ENCODE data around the gene PRKCH. TPM values are rescaled to one million over a fixed set of nuclear protein-coding genes. Genes with fewer than 3 reads are reported as not detected.

Gene PRKCH
- total RNA-seq, 1 donor from 2014 or later, result 9.0 TPM

GRCh38 chr14:61474015-61474414 lies 152.6 kb downstream of the PRKCH start:
- Mint-ChIP-seq H3K4me3 (no peak overlapping the region), H3K36me3 (no peaks in the 10 kb centered on the region), H3K27ac (no peak overlapping the region), H3K4me1 (peaks cover 56% of the 10 kb centered on the region), H3K9me3 (no peaks in the 10 kb centered on the region), H3K27me3 (ENCODE audit: low read depth) (no peaks in the 10 kb centered on the region)
- TF ChIP-seq, protein P1, sequence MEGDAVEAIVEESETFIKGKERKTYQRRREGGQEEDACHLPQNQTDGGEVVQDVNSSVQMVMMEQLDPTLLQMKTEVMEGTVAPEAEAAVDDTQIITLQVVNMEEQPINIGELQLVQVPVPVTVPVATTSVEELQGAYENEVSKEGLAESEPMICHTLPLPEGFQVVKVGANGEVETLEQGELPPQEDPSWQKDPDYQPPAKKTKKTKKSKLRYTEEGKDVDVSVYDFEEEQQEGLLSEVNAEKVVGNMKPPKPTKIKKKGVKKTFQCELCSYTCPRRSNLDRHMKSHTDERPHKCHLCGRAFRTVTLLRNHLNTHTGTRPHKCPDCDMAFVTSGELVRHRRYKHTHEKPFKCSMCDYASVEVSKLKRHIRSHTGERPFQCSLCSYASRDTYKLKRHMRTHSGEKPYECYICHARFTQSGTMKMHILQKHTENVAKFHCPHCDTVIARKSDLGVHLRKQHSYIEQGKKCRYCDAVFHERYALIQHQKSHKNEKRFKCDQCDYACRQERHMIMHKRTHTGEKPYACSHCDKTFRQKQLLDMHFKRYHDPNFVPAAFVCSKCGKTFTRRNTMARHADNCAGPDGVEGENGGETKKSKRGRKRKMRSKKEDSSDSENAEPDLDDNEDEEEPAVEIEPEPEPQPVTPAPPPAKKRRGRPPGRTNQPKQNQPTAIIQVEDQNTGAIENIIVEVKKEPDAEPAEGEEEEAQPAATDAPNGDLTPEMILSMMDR (IDR thresholded peaks at IDR 0.05; ENCODE audit: unreplicated experiment), result no peak
- no peak for DNase-seq (ENCODE audit: low spot score in 2 of 2, unreplicated experiment in 2 of 2)

- Mint-ChIP-seq H3K4me3 (no peak overlapping the region), H3K4me1 (peaks cover 53% of the 10 kb centered on the region), H3K27ac (no peak overlapping the region), H3K9me3 (no peaks in the 10 kb centered on the region), H3K27me3 (ENCODE audit: low read depth) (no peaks in the 10 kb centered on the region), H3K36me3 (no peaks in the 10 kb centered on the region)
- DNase-seq (ENCODE audit: low spot score in 2 of 2, unreplicated experiment in 2 of 2), result no peak
- TF ChIP-seq, protein P1 (IDR thresholded peaks at IDR 0.05; ENCODE audit: unreplicated experiment), result no peak
Measured at GRCh38 chr14:61474701-61475100, 153.3 kb downstream of the PRKCH start.

DNA sequence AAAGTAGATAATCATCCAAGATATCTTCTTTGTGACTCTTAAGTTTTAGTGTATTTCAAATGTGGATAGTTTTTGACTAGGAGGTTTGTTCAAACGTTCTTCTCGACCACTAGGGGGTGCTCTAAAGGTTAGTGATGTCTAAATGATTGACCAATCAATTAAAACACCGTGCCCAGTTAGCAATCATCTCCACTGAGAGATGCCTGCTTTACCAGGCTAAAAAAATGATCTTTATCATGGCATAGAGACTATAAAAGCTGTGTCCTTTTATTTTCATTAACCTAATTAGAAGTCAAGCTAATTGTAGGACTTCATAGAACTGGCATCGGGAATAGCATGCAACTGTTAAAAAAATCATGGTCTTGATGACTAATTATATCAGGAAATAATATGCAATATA lies 153.9 kb downstream of the PRKCH start:
- H3K27me3 Mint-ChIP-seq (ENCODE audit: low read depth), result no peaks in the 10 kb centered on the region
- TF ChIP-seq, protein P1 (IDR thresholded peaks at IDR 0.05; ENCODE audit: unreplicated experiment), result peak; percentile 83
- H3K27ac Mint-ChIP-seq, result no peak overlapping the region
- peaks cover 49% of the 10 kb centered on the region for H3K4me1 Mint-ChIP-seq
- no peaks in the 10 kb centered on the region for H3K9me3 Mint-ChIP-seq
- H3K4me3 Mint-ChIP-seq, result no peak overlapping the region
- no peak for DNase-seq (ENCODE audit: low spot score in 2 of 2, unreplicated experiment in 2 of 2)
- no peaks in the 10 kb centered on the region for H3K36me3 Mint-ChIP-seq

- no peak overlapping the region for H3K4me3 Mint-ChIP-seq
- no peaks in the 10 kb centered on the region for H3K9me3 Mint-ChIP-seq
- H3K36me3 Mint-ChIP-seq, result no peaks in the 10 kb centered on the region
- TF ChIP-seq, protein P1 (IDR thresholded peaks at IDR 0.05; ENCODE audit: unreplicated experiment), result no peak
- no peak for DNase-seq (ENCODE audit: low spot score in 2 of 2, unreplicated experiment in 2 of 2)
- no peaks in the 10 kb centered on the region for H3K27me3 Mint-ChIP-seq (ENCODE audit: low read depth)
- H3K27ac Mint-ChIP-seq, result peak overlapping the region; percentile 95
- H3K4me1 Mint-ChIP-seq, result peaks cover 47% of the 10 kb centered on the region
Measured at GRCh38 chr14:61476105-61476753, 154.8 kb downstream of the PRKCH start.

- H3K9me3 Mint-ChIP-seq, result no peaks in the 10 kb centered on the region
- no peak overlapping the region for H3K4me3 Mint-ChIP-seq
- H3K36me3 Mint-ChIP-seq, result no peaks in the 10 kb centered on the region
- no peaks in the 10 kb centered on the region for H3K27me3 Mint-ChIP-seq (ENCODE audit: low read depth)
- TF ChIP-seq, protein P1 (IDR thresholded peaks at IDR 0.05; ENCODE audit: unreplicated experiment), result no peak
- no peak for DNase-seq (ENCODE audit: low spot score in 2 of 2, unreplicated experiment in 2 of 2)
- peaks cover 47% of the 10 kb centered on the region for H3K4me1 Mint-ChIP-seq
- H3K27ac Mint-ChIP-seq, result peak overlapping the region; percentile 95
Measured at GRCh38 chr14:61476754-61477410, 155.5 kb downstream of the PRKCH start.
